Heart left ventricle (tissue), 16 donors: ENCODE measurements around the gene SFXN2. TPM values are rescaled to one million over a fixed set of nuclear protein-coding genes. Genes with fewer than 3 reads are reported as not detected.

Experiments used
- ATAC-seq, 4 donors: fragments of 200-7000 bp; cut with Tn5 transposase; one replicate each; pipeline ENCODE4 v1.9.1; 2020 to 2022; ENCODE audit warnings: moderate library complexity in 4 of 4, mild to moderate bottlenecking in 3 of 4, moderate number of reproducible peaks in 1 of 4
- DNase-seq, 5 donors: peaks; one replicate each; pipeline ENCODE4 v3.0.0-alpha.2; 2020
- H3K27ac ChIP-seq, 12 donors: fragments of 200-600 bp; sonication (generic) in 4 of 12; one replicate each; pipeline versions ENCODE4 v1.5.0 to v1.8.0; 2016 to 2022; ENCODE audit warnings: mild to moderate bottlenecking in 2 of 12
- H3K27me3 ChIP-seq, 9 donors: fragments of 200-600 bp; sonication (generic) in 2 of 9; one replicate each; pipeline versions ENCODE4 v1.5.1 to v1.8.0; 2016 to 2022; ENCODE audit warnings: mild to moderate bottlenecking in 3 of 9
- H3K36me3 ChIP-seq, 9 donors: fragments of 200-600 bp; sonication (generic) in 2 of 9; one replicate each; pipeline versions ENCODE4 v1.5.0 to v1.8.0; 2018 to 2022; ENCODE audit warnings: mild to moderate bottlenecking in 2 of 9
- H3K4me1 ChIP-seq, 12 donors: fragments of 200-600 bp; sonication (generic) in 4 of 12; one replicate each; pipeline versions ENCODE4 v1.5.0 to v1.8.0; 2016 to 2022; ENCODE audit warnings: mild to moderate bottlenecking in 3 of 12
- H3K4me3 ChIP-seq, 12 donors: fragments of 200-600 bp; sonication (generic) in 4 of 12; one replicate each; pipeline versions ENCODE4 v1.5.0 to v1.8.0; 2017 to 2022; ENCODE audit warnings: mild to moderate bottlenecking in 9 of 12, moderate library complexity in 4 of 12
- H3K9me3 ChIP-seq, 12 donors: fragments of 200-600 bp; sonication (generic) in 4 of 12; one replicate each; pipeline versions ENCODE4 v1.5.0 to v1.8.0; 2016 to 2022; ENCODE audit warnings: mild to moderate bottlenecking in 1 of 12
- CTCF ChIP-seq, 12 donors: fragments of 200-600 bp; sonication (generic) in 4 of 12; IDR thresholded peaks; one replicate each; pipeline versions ENCODE4 v1.5.0 to v1.8.0; 2018 to 2022; ENCODE audit warnings: antibody characterized with exemption in 12 of 12, mild to moderate bottlenecking in 5 of 12
- POLR2A ChIP-seq, 2 donors: fragments of 450-650 bp; IDR thresholded peaks; one replicate each; pipeline ENCODE4 v1.6.1; 2017; ENCODE audit warnings: antibody characterized with exemption in 2 of 2, mild to moderate bottlenecking in 2 of 2, moderate library complexity in 2 of 2
- WGBS, 4 donors: extraction: QIAGEN DNeasy Blood & Tissue Kit in 2 of 4; methylation state at CpG; one replicate each; pipeline versions ENCODE4 v1.1.5 to v1.1.7; 2013 to 2018; 5-methylcytosine and 5-hydroxymethylcytosine counted together
- intact Hi-C, 10 donors: fragments of 100-400 bp; cut with DNase I; formaldehyde crosslinking; loops; one replicate each; pipeline versions ENCODE4 v1.11.1 to v1.14.2; 2022
- polyA plus RNA-seq, 2 donors: library from polyadenylated mRNA; stranded (reverse); fragments of 200-250 nt; gene quantifications; one replicate each; pipeline ENCODE4 v1.2.3, GENCODE V29; 2013
- total RNA-seq, 9 donors: library from RNA; depleted of rRNA in 2 of 9; stranded (reverse); fragments of >200 nt in 2 of 9; fragmentation: NEBNext Ultra II Directional in 3 of 9; extraction: Animal tissue kit (Norgen Biotek cat#: 25700) in 3 of 9; gene quantifications; one replicate each; pipeline versions ENCODE4 v1.1.0 to v1.2.4, GENCODE V29; 2016 to 2023
- donor health status: ischemic (EF 13 %, LVEDD 7.1; RV severe dilation, severe dysfunction).
- donor health status: healthy with polysubstance abuse.
- donor health status: DM: no; HTN: yes; CAD: no.
- donor health status: DM: no; HTN: no; CAD: no.
- donor health status: ischemic (EF 25% LVEDD 6.9; RV normal size, moderate dysfunction).
- donor health status: ischemic (EF 25% LVEDD 5.7; RV mildly dilated, moderate dysfunction).
- donor health status: healthy.
- donor health status: DM: yes; HTN: yes; CAD: no.
- donor health status: ischemic (EF 35%, LVEDD 5.7; RV mildly dilated, moderate dysfunction).
- donor health status: nonischemic (EF 11% LVEDD 7.7; RV severe dilation, severe dysfunction).
- donor health status: DM: yes; HTN: yes; CAD: no.
- donor health status: PGD.
- donor health status: ischemic (EF 29% LVEDD 5.4; RV normal size, mild dysfunction).
- donor health status: nonischemic (EF 23%, LVEDD 6.1; RV moderate dilation, normal function).

The SFXN2 gene
- total and polyA plus RNA-seq, 11 donors: 0.50 to 7.2 (median 2.4) TPM

- DNase-seq (no peak), ATAC-seq (no peak)
- peaks cover 0 to 30% (median 27%) of the 10 kb centered on the region in 12 donors for H3K4me1 ChIP-seq
- intact Hi-C loops: no loop called here
- H3K27me3 ChIP-seq: no peaks in the 10 kb centered on the region
- TF ChIP-seq POLR2A (IDR thresholded peaks at IDR 0.05): no peak
- no peak for TF ChIP-seq CTCF (IDR thresholded peaks at IDR 0.05)
- no peak overlapping the region for H3K4me3 ChIP-seq
- no peak overlapping the region for H3K27ac ChIP-seq
- WGBS, 4 donors: 78 to 96% (median 87%) methylated on average over 5 of the region's 5 CpGs
- peaks cover 0 to 38% (median 19%) of the 10 kb centered on the region in 9 donors for H3K36me3 ChIP-seq
- H3K9me3 ChIP-seq: no peaks in the 10 kb centered on the region
These were observed 32.7 kb upstream of the SFXN2 start for GRCh38 chr10:102681696-102682095.

GRCh38 chr10:102682416-102682815 lies 32.0 kb upstream of the SFXN2 start:
- peaks cover 0 to 23% (median 20%) of the 10 kb centered on the region in 12 donors for H3K4me1 ChIP-seq
- no peak overlapping the region for H3K4me3 ChIP-seq
- WGBS, 4 donors: 94 to 99% (median 97%) methylated on average over 7 of the region's 7 CpGs
- peaks cover 0 to 38% (median 19%) of the 10 kb centered on the region in 9 donors for H3K36me3 ChIP-seq
- no peak for TF ChIP-seq POLR2A (IDR thresholded peaks at IDR 0.05)
- DNase-seq: no peak
- no peak for ATAC-seq
- H3K9me3 ChIP-seq: no peaks in the 10 kb centered on the region
- intact Hi-C loops: no loop called here
- H3K27me3 ChIP-seq: no peaks in the 10 kb centered on the region
- H3K27ac ChIP-seq: no peak overlapping the region

- Histone ChIP-seq H3K9me3 (no peaks in the 10 kb centered on the region), H3K36me3 (peaks cover 0 to 42% (median 19%) of the 10 kb centered on the region in 9 donors), H3K27ac (no peak overlapping the region), H3K27me3 (no peaks in the 10 kb centered on the region), H3K4me3 (no peak overlapping the region), H3K4me1 (peaks cover 0 to 17% (median 14%) of the 10 kb centered on the region in 12 donors)
- DNase-seq (no peak), ATAC-seq (no peak)
- intact Hi-C loops: no loop called here
- TF ChIP-seq POLR2A (IDR thresholded peaks at IDR 0.05) (no peak), CTCF (IDR thresholded peaks at IDR 0.05) (no peak)
- 92 to 96% (median 94%) methylated on average over 4 of the region's 4 CpGs for WGBS, 4 donors
These were observed 31.5 kb upstream of the SFXN2 start for GRCh38 chr10:102682981-102683380.

- no peak for TF ChIP-seq CTCF (IDR thresholded peaks at IDR 0.05)
- TF ChIP-seq POLR2A (IDR thresholded peaks at IDR 0.05): no peak
- Histone ChIP-seq H3K4me1 (peaks cover 0 to 10% (median 7%) of the 10 kb centered on the region in 12 donors), H3K9me3 (no peaks in the 10 kb centered on the region), H3K27ac (no peak overlapping the region), H3K4me3 (no peak overlapping the region), H3K27me3 (no peaks in the 10 kb centered on the region), H3K36me3 (peaks cover 0 to 47% (median 19%) of the 10 kb centered on the region in 9 donors)
- no peak for DNase-seq
- 91 to 93% (median 91%) methylated on average over 5 of the region's 5 CpGs for WGBS, 4 donors
- intact Hi-C loops: no loop called here
- no peak for ATAC-seq
These were observed 30.7 kb upstream of the SFXN2 start for GRCh38 chr10:102683736-102684135.
